Activated naive CD8-positive, alpha-beta T cell treated with anti-CD3 and anti-CD28 coated beads, Interleukin-2, amount 10 ng/mL, durations not matched to agents 7 days and 5 days (primary cell): ENCODE data around the gene LEPROT. TPM values are rescaled to one million over a fixed set of nuclear protein-coding genes. Genes with fewer than 3 reads are reported as not detected.

Source experiments
- ATAC-seq: fragments of 150-1000 bp; cut with Tn5 transposase; one replicate; pipeline ENCODE4 v1.10.0; 2021; ENCODE audit warnings: low read depth, moderate library complexity
- POLR2A ChIA-PET: fragments of 350-600 bp; sonication (Branson Sonifier 250); formaldehyde crosslinking; loops from one replicate; lab custom pipeline; 2021; ENCODE audit warnings: antibody characterized with exemption; lab: Charles Lee
- DNase-seq: peaks from one replicate; pipeline ENCODE4 v3.0.0; 2021
- H3K27ac Mint-ChIP-seq: one replicate; pipeline ENCODE4 v1.8.0; 2022; ENCODE audit warnings: mild to moderate bottlenecking, mixed read lengths
- H3K27me3 Mint-ChIP-seq: one replicate; pipeline ENCODE4 v1.8.0; 2022; ENCODE audit warnings: mild to moderate bottlenecking, moderate library complexity, mixed read lengths
- H3K36me3 Mint-ChIP-seq: one replicate; pipeline ENCODE4 v1.8.0; 2021; ENCODE audit warnings: mild to moderate bottlenecking, mixed read lengths
- H3K4me1 Mint-ChIP-seq: one replicate; pipeline ENCODE4 v1.8.0; 2021; ENCODE audit warnings: mixed read lengths
- H3K4me3 Mint-ChIP-seq: one replicate; pipeline ENCODE4 v1.8.0; 2022; ENCODE audit warnings: mild to moderate bottlenecking, moderate library complexity, mixed read lengths
- H3K9me3 Mint-ChIP-seq: one replicate; pipeline ENCODE4 v1.8.0; 2021; ENCODE audit warnings: mixed read lengths
- total RNA-seq, 2 experiments: library from RNA; stranded (reverse); gene quantifications; one replicate each; pipeline ENCODE4 v1.2.3, GENCODE V29; 2021

Gene LEPROT
- total RNA-seq, 2 experiments from 2014 or later = 25.9 to 27.5 TPM

DNA sequence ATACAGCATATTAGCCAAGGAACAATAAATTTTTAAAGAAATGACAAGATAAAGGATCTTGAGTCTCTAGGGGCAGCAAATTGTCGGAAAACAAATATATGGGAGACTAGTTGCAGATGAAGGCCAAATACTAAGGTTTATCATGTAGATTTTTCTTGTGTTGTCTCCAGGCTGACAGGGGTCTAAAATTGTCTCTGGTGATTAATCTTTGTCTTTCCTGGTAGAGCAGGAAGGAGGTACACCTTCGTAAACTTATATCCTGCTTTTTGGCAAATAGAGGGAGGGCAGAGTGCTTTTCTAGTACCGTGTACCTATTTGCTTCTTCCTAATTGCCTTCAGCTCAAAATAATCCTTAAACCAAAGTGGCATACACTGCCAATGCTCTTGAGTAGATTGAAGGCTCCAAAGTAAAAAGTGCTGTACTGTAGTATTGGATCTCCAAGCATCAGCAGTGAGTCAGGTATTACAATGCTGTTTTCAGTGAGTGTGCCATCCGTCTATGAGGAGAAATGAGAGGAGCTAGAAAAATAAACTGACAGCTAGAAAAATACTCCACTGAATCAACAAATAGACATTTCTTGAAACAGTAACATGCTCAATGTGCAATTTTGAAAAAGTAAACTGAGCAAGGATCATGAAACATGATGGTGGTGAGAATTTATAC, 1.8 kb upstream of the LEPROT start:
- H3K27me3 Mint-ChIP-seq = peaks cover 12% of the 10 kb centered on the region
- ATAC-seq (no peak), DNase-seq (no peak)
- peaks cover 8% of the 10 kb centered on the region for H3K4me1 Mint-ChIP-seq
- no peaks in the 10 kb centered on the region for H3K36me3 Mint-ChIP-seq
- POLR2A ChIA-PET = no interaction called here
- H3K9me3 Mint-ChIP-seq = no peaks in the 10 kb centered on the region
- no peak overlapping the region for H3K27ac Mint-ChIP-seq
- H3K4me3 Mint-ChIP-seq = peak overlapping the region; percentile 45

DNA sequence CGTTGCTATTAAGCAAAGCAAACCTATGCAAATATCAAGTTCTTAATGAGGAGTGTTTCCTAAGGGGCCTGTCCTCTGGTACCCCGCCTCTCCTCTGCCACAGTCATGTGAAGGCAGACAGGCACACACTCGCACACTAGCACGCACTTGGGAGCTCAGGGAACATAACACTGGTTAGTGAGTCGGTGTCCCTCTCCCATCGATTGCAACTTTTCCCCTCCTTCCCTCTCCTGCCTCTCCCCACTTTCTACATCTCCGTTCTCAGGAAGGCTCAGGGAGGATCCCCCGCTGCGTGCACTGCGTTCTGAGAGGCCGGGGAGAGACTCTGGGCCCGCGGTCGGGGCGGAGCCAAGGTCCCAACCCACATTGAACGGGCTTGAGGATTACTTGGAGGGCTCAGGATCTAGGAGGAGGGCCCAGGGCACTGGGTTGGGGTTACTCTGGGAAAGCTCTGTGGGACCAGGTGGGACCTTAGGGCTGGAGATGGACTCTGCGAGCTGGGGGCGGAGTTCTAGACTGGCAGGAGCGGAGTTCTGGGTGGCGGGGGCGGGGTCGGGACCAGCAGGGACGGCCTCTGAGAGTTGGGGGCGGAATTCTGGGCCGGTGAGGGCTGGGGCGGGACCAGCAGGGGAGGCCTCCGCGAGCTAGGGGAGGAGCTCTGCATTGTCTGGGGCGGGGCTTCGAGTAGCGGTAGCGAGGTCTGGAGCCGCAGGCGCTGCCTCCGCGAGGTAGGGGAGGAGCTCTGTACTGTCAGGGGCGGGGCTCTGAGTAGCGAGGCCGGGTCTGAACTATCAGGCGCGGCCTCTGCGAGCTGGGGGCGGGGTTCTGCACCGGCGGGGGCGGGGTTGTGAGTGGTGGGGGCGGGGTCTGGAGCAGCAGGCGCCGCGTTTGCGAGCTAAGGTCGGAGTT, 533 bp upstream of the LEPROT start:
- Mint-ChIP-seq H3K27ac (peak overlapping the region; percentile 87), H3K4me3 (no peak overlapping the region), H3K9me3 (no peaks in the 10 kb centered on the region), H3K4me1 (peaks cover 13% of the 10 kb centered on the region), H3K36me3 (peaks cover 4% of the 10 kb centered on the region), H3K27me3 (peaks cover 12% of the 10 kb centered on the region)
- ATAC-seq = peak; percentile 90
- DNase-seq = peak; percentile 96
- POLR2A ChIA-PET = interaction anchor here (0.6 to 1.6 kb wide), 6 partner anchors 17 to 1634 kb away, joined by 3 to 8 read pairs (median 4); partner anchors contain the start of gene SLC35D1

DNA sequence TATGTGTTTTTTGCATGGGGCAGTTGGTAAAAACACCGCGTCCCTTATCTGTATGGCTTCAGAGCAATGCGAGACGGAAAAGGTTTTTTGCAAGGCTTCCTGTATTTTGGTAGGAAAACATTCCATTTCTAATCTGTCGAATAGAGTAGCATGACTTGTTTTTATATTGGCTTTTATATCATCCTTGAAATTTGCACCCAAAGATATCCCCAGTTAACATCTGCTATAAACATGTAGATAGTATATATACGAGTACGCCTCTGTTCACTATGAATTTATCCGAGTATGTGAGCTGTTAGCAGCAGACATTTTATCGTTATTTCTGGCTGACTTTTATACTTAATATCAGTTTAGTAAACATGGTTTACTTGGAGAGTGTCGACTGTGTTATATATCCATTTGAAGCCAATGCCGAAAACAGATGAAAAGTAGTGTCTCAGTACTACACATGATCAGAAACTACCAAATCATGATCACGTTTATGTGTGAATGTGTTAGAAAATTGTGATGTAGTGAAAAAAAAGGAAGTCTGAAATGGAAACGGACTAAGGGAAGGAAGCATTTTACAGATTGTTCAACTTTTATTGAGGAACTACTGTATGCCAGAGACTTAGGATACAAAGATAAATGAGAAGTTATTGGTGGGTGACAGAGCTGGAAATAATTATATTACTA, 1.0 kb downstream of the LEPROT start:
- H3K36me3 Mint-ChIP-seq = peaks cover 18% of the 10 kb centered on the region
- no peak for ATAC-seq
- peaks cover 13% of the 10 kb centered on the region for H3K4me1 Mint-ChIP-seq
- POLR2A ChIA-PET = no interaction called here
- H3K4me3 Mint-ChIP-seq = no peak overlapping the region
- DNase-seq = no peak
- H3K9me3 Mint-ChIP-seq = no peaks in the 10 kb centered on the region
- no peak overlapping the region for H3K27ac Mint-ChIP-seq
- peaks cover 8% of the 10 kb centered on the region for H3K27me3 Mint-ChIP-seq

DNA sequence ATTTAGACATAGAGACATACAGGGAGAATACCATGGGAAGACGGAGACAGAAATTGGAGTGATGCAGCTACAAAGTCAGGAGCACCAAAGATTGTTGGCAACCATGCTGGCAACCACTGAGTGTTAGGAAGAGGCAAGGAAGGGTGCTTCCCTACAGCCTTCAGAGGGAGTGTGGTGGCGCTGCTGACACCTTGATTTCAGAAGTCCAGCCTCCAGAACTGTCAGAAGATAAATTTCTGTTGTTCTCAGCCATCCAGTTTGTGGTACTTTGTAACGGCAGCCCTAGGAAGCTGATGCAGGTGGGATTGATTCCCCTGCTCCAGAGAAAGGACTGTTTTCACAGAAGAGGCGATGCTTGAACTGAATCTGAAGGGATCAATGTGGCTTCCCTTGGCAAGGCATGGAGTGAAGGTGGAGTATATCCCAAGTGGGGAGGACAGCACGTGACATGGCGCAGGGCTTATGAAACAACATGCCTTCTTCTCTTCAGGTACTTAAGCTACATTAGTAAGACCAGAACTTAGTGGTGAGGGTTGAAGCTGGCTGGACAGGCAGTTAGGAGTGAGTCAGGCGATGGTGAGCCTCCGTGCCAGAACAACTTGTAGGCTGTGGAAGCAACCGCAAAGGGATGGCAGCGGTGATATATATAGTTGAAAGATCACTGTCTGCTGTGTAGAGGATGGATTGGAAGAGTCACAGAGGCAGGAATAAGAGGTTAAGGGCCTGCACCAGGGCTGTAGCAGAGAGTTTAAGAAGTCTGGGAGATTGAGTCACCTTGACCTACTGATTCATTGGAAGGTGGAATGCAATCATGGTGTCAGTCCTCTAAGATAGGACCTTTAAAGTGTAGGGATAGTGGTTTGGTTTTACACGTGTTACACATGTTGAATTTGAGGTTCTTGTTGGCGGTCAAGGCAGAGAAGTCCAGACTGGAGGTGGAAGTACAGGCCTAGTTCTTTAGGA, 2.1 kb downstream of the LEPROT start:
- H3K9me3 Mint-ChIP-seq = no peaks in the 10 kb centered on the region
- no peak overlapping the region for H3K4me3 Mint-ChIP-seq
- H3K27me3 Mint-ChIP-seq = peaks cover 4% of the 10 kb centered on the region
- H3K36me3 Mint-ChIP-seq = peaks cover 18% of the 10 kb centered on the region
- POLR2A ChIA-PET = no interaction called here
- peaks cover 11% of the 10 kb centered on the region for H3K4me1 Mint-ChIP-seq
- DNase-seq (no peak), ATAC-seq (no peak)
- no peak overlapping the region for H3K27ac Mint-ChIP-seq

DNA sequence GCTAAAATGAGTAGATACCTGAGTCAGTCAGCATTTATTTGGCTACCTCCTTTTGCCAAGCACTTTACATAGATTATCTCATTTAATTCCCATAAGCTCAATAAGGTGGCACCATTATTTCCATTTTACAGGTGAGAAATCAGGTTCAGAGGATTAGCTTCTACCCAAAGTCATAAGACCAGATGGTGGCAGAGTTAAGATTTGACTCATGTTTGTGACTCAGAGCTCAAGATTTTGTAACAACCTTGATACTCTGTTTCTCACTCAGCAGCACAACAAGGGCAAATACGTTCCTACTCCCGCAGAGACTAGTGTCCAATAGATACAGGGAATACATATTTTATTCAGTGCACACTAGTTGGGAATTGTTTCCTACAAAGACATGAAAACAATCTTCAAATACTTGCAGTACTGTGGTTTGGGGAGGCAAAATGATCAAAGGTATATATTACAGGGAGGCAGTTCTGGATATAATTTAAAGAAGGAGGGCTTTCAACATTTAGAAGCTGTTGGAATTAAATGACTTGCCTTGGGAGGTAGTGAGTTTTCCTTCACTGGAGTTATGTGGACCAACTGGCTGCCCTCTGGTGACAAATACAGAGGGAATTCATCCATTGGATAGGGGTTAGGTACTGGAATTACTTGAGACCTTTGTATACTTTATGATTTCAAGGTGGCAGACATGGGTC, 3.6 kb downstream of the LEPROT start:
- DNase-seq = no peak
- Mint-ChIP-seq H3K4me3 (no peak overlapping the region), H3K27ac (no peak overlapping the region), H3K9me3 (no peaks in the 10 kb centered on the region), H3K4me1 (peaks cover 9% of the 10 kb centered on the region), H3K27me3 (no peaks in the 10 kb centered on the region), H3K36me3 (peaks cover 20% of the 10 kb centered on the region)
- ATAC-seq = no peak
- POLR2A ChIA-PET = no interaction called here

DNA sequence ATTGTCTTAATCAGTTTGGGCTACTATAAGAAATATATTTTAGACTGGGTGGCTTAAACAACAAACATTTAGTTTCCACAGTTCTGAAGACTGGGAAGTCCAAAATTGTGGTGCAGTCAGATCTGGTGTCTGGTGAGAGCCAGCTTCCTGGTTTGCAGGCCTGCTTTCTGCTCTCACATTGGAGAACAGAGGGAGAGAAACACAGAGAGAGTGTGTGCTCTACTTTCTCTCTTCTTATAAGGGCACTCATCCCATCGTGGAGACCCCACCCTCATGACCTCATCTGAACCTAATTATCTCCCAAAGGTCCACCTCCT, 4.1 kb downstream of the LEPROT start:
- Mint-ChIP-seq H3K9me3 (no peaks in the 10 kb centered on the region), H3K27ac (no peak overlapping the region), H3K4me3 (no peak overlapping the region), H3K36me3 (peaks cover 21% of the 10 kb centered on the region), H3K27me3 (no peaks in the 10 kb centered on the region), H3K4me1 (peaks cover 7% of the 10 kb centered on the region)
- POLR2A ChIA-PET = no interaction called here
- ATAC-seq = no peak
- no peak for DNase-seq

DNA sequence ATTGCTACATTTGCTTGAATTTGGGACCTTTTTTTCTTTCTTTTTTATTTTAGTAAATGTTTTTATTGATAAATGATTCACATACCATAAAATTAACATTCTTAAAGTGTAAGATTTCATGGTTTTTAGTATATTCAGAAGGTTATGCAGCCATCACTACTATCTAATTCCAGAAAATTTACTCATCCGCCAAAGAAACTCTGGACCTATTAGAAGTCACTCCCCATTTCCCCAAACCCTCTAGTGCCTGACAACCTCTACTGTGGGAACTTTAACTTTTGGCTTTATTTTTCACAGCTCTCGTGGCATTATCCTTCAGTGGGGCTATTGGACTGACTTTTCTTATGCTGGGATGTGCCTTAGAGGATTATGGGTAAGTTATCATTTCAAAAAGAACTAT, 4.5 kb downstream of the LEPROT start:
- POLR2A ChIA-PET = no interaction called here
- ATAC-seq (no peak), DNase-seq (no peak)
- Mint-ChIP-seq H3K9me3 (no peaks in the 10 kb centered on the region), H3K4me1 (peaks cover 8% of the 10 kb centered on the region), H3K27ac (no peak overlapping the region), H3K4me3 (no peak overlapping the region), H3K36me3 (peaks cover 24% of the 10 kb centered on the region), H3K27me3 (no peaks in the 10 kb centered on the region)

DNA sequence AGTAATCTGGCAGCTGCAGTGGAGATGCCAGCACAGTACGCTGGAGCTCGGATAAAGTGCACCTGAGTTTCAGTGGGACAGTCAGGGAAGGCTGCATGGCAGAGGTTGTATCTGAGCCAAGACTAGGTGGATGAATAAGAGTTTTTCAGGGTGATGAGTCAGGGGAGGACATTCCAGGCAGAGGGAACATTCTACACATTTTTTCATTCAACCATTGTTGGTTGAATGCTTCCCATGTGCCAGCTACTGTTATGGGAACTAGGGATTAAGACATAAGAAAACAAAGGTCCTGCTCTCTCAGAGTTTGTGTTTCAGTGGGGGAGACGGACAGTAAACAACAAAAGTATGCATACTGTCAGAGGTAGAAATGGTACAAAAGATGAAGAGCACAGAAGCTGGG, 5.2 kb downstream of the LEPROT start:
- no peak for DNase-seq
- Mint-ChIP-seq H3K9me3 (no peaks in the 10 kb centered on the region), H3K27me3 (no peaks in the 10 kb centered on the region), H3K4me3 (no peak overlapping the region), H3K4me1 (peaks cover 8% of the 10 kb centered on the region), H3K36me3 (peaks cover 25% of the 10 kb centered on the region), H3K27ac (no peak overlapping the region)
- ATAC-seq = no peak
- POLR2A ChIA-PET = no interaction called here

DNA sequence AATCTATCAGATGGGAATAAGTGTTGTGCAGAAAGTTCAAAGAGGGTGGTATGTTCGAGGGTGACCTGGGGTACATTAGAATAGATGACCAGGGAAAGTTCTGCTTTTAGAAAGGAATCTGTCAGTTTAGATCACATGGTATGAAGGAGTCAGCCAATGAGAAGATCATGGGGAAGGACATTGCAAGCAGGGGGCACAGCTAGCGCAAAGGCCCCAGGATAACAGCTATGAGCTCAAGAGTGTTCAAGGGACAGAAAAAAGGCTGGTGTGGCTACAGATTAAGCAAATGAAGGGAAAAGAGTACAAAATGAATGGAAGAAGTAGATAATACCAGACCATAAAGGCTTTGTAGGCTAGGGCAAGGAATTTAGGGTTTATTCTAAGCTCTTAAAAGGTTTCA, 8.6 kb downstream of the LEPROT start:
- H3K36me3 Mint-ChIP-seq = peaks cover 26% of the 10 kb centered on the region

DNA sequence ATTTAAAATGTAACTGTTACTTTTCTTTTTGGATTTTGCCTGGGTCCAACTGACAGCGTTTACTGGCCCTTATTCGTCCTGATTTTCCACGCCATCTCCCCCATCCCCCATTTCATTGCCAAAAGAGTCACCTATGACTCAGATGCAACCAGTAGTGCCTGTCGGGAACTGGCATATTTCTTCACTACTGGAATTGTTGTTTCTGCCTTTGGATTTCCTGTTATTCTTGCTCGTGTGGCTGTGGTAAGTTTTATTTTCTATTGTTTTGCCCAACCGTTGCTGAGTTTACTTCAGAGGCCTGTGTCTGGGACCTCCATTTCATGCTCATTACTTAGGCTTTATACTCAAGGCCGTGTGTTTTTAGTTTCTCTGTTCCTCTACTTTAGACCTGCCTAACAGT, 9.3 kb downstream of the LEPROT start:
- ATAC-seq (no peak), DNase-seq (no peak)
- peaks cover 8% of the 10 kb centered on the region for H3K4me1 Mint-ChIP-seq
- H3K36me3 Mint-ChIP-seq = peaks cover 24% of the 10 kb centered on the region
- H3K9me3 Mint-ChIP-seq = no peaks in the 10 kb centered on the region
- H3K27ac Mint-ChIP-seq = no peak overlapping the region
- POLR2A ChIA-PET = no interaction called here
- no peak overlapping the region for H3K4me3 Mint-ChIP-seq
- no peaks in the 10 kb centered on the region for H3K27me3 Mint-ChIP-seq

More for the DNA sequence above, 8.6 kb downstream of the LEPROT start:
- DNase-seq (no peak), ATAC-seq (no peak)
- Mint-ChIP-seq H3K9me3 (no peaks in the 10 kb centered on the region), H3K4me3 (no peak overlapping the region), H3K4me1 (peaks cover 10% of the 10 kb centered on the region), H3K27me3 (no peaks in the 10 kb centered on the region), H3K27ac (no peak overlapping the region)
- POLR2A ChIA-PET = no interaction called here

DNA sequence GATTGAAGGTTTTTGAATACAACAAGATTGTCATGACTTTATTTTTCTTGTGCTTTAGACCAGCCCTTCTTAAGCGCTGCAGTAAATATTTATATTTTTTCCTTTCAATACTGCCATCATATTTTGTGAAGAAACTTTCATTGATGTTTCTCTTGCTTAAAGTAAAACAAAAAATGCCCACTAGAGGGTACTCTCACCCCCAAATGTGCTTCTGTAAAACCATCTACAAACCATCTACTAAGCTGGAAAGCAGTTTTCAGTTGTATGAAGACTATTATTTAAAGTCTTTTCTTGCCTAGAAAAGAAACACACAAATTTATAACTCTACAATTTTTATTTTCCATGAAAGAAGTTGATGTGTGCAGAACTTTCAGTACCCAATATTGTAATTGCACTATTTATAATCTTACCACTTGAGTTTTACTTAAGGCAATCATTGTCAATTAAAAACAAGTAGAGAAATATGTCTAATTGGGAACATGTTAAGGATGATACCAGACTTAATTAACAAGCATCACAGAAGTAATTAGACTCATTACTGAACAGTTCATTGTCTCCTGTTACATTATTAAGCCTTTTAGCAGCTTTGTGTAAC, 10.7 kb downstream of the LEPROT start:
- DNase-seq (no peak), ATAC-seq (peak; percentile 56)
- Mint-ChIP-seq H3K4me3 (no peak overlapping the region), H3K27me3 (no peaks in the 10 kb centered on the region), H3K4me1 (peaks cover 9% of the 10 kb centered on the region), H3K27ac (no peak overlapping the region), H3K36me3 (peaks cover 15% of the 10 kb centered on the region), H3K9me3 (no peaks in the 10 kb centered on the region)
- POLR2A ChIA-PET = no interaction called here

DNA sequence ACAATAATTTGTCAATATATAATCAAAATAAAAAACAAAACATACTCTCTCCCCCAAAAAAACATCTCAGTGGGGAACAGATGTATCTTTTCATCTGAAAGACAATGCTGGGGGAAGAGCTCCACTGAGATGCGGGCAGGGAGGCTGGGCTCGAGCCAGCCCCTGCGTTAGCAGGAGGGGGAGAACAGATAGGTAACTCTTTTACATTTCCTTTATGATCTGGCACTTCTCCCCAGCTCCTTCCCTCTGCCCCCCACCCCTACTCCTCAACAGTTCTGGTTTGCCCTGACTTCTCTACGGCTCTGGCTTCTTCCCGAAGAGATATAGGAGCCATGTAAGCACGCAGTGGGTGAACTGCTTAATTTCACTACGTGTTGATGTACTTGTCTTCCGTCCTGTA, 12.4 kb downstream of the LEPROT start:
- Mint-ChIP-seq H3K4me1 (peaks cover 12% of the 10 kb centered on the region), H3K36me3 (peaks cover 13% of the 10 kb centered on the region), H3K9me3 (no peaks in the 10 kb centered on the region), H3K27me3 (no peaks in the 10 kb centered on the region), H3K27ac (no peak overlapping the region), H3K4me3 (no peak overlapping the region)
- POLR2A ChIA-PET = no interaction called here
- no peak for ATAC-seq
- DNase-seq = no peak
